ENCODE data around the gene MEN1.
A peak's percentile ranks its signal among the peaks of the same experiment; 100 is the strongest.
"Not testable (repeated sequence)": the region's sequence is repeated elsewhere in the genome, so short reads cannot be mapped to it uniquely, and the experiment has no call there.

MEN1 gene

DNA sequence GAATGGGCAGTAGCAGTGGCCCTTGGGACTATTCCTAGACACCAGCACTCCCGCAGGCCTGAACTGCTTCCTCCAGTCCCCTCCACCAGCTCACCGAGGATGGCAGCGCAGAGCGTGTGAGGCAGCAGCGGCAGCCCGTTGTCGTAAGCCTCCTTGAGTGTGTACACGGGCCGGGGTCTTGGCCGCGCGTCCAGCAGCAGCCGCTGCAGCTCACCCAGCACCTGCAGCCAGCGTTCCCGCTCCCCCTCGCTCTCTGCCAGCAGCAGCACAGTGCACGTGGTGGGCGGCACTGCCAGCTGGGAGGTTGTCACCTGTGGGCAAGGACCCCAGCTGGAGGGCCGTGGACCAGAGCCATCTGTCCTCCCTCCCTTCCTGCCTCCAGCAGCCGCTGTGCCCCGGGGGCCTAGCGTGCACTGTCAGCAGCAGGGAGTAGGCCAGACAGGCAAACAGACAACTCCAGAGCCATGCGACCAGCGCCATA lies 21.1 kb upstream of the MEN1 start:
- DNase-seq = no peak

DNA sequence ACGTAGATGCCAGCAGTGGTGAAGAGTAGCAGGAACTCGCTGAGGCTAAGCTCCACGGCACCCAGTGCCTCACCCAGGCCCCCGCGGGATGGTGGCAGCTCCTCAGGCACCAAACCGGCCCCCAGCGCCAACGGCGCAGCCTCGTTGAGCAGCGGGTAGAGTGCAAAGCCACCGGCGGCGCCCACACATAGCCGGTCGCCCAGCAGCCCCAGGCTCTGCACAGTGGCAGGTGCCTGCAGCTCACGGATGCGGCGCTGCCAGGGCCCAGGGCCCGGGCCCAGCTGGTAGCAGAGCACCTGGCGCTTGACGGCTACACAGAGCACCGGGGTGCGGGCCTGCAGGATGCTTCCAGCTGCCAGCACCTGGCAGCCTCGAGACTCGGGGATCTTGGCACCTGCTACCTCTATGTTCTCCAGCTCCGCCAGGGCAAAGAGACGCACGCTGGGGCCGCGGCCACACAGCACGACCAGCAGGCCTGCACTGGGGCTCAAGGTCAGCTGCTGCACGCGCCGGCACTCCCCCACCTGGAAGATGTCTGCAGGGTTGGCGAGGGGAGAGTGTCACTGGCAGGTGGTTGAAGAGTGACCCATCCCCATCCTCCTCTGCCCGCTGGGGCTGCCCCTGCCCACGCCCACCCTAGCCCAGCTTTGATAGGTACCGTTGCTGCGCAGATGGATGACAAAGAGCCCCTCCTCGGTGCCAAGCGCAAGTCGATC lies 19.3 kb upstream of the MEN1 start:
- no peak for DNase-seq

DNA sequence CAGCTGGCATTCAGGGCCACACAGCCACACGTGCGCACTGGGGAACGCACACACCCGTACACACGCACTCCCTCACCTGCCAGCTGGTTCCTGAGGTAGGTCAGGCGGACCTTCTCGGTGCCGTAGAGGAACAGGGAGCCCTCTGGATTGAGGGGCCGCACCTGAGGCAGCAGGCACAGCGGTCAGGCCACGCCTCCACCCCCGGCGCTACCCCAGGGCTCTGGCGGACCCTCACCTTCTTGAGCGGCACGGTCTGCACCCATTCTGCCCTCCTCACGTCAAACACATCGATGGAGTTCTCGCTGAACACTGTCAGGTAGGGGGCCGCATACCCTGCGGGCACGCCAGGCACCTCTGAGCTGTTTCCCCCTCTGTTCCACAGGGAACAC lies 17.1 kb upstream of the MEN1 start:
- DNase-seq = no peak

DNA sequence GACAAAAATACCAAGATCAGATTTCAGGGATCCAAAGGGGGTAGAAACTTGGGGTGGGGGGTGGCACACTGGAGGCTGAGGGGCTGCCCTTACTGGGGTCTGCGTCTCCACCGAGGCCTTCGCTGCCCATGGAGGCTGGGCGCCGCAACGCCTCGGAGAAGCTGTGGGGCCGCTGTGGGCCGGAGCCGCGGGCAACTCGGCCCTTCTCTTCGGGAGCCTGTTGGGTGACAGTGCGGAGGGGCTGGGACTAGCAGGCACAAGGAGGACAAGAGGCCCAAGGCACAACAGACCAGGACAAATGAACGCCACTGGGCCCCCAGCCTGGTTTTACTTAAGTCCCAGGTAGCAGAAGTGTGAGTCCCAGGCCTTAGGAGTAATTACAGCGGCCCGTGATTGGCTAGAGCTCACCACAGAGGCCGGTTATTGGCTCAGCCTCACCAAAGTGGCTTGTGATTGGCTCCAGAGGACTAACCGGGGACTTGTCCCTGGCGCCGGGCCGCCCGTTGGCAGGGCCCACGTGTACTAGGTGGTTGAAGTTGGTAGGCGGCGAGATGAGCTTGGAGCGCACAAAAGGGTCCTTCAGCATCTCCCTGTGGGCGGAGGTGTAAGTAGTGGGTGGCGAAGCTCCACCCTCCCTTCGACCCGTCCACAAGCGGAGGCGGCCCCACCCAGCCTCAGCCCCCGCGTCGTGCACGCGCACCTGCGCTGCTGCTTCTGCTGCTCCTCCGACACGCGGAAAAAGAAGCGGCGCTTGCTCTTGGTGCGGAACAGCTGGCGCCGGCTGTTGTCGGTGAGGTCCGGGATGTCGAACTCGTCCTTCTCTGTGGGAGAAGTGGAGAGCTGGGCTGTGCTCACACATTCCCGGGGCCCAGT lies 16.5 kb upstream of the MEN1 start:
- no peak for DNase-seq

DNA sequence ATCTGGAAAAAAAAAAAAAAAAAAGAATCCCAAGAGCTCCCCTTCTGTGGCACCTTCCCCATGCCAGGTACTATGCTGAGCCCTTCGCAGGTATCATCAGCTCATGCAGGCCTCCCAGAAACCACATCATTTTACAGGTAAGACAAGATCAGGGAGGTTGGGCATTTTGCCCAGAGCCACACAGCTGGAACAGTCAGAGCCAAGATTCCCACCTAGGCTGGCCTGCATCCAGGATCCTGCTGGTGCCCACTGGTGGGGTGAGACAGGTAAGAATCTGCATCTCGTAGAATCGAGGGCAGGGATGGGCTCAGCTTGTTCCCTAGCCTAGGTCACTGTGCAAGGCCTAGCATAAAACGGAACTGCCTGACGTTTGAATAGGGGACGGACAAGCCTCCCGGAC lies 15.7 kb upstream of the MEN1 start:
- DNase-seq = no peak

DNA sequence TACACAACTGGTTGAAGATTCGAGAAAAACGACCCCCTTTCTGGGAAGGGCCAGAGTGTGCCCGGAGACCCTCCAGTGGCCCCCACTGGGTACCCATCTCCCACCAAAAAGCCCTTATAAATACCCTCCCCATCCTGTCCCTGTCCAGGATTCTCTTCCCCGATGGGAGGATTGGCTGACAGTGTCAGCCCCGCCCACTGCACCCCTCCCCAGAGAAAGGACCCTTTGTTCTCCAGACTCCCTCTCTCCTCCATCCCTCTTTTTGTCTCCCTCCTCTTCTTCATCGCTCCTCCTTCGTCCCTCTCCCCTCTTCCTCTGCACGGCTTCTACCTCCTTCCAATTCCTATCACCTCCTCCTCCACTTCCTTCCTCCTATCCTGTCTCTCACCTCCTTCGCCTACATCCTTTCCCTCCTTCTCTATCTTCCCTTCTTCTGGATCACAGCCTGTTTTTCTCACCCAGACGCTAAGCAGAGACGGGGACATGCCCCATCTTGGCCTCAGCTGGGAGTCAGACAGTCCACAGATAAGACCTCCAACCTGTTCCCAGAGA lies 13.3 kb upstream of the MEN1 start:
- DNase-seq = no peak

DNA sequence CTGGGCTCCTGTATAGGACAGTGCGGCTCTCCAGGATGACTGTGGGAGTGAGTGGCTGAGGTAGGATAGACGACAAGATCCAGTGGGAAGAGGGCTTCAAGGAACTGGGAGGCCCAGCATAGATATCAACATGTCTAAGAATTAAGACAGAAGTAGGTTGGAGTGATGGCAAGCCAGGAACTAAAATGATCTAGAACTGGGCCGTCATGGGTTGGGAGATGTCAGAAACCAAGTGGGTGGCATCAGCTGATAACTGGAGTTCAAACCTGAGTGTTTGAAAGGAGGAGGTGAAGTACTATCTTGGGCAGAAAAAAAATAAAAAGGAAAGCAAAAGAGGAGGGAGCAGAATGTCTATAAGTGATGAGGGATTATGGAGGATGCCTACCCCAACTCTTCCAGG lies 7.1 kb upstream of the MEN1 start:
- no peak for DNase-seq

DNA sequence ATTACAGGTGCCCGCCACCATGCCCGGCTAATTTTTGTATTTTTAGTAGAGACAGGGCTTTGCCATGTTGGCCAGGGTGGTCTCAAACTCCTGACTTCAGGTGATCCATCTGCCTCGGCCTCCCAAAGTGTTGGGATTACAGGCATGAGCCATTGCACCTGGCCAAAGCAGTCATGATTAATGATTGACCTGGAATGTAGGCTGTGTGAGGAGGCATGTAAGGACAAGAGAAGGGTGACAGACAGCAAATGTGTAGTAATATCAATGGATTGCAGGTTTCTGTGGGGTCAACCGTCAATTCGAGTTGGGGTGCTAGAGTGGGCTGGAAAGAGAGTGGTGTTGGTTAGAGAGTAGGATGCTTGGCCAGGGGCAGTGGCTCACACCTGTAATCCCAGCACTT lies 5.1 kb upstream of the MEN1 start:
- not testable (repeated sequence) for DNase-seq

DNA sequence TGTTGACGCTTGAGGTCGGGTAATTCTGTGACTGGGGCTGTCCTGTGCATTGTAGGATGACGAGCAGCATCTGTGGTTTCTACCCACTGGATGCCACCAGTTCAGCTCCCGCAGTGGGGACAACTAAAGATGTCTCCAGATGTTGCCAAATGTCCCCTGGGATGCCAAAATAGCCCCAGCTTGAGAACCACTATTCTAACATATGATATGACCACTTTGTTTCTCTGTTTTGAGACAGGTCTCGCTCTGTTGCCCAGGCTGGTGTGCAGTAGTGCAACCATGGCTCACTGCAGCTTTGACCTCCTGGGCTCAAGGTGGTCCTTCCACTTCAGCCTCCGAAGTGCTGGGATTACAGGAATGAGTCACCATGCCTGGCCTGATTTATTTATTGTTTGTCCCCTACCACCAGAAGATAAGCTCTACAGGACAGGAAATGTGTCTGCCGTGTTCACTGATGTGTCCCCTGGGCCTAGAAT lies 4.4 kb upstream of the MEN1 start:
- no peak for DNase-seq

DNA sequence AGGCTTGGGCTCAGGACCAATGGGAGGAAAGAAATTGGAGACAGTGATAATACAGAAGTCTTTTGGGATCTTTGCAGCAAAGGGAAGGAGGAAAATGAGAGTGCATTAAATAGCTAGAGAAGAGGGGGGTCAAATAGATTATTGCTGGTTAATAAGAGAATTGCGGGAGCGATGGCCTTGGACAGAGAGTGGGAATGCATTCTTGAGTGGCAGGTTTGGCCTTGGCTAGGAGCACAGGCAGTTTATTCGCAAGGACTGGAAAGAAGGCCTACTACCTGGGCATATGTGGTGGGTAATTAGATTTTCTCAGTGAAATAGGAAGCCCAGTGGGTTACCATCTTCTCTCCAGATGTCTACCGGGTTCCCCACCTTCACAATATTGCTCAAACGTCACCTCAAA lies 3.5 kb upstream of the MEN1 start:
- no peak for DNase-seq

DNA sequence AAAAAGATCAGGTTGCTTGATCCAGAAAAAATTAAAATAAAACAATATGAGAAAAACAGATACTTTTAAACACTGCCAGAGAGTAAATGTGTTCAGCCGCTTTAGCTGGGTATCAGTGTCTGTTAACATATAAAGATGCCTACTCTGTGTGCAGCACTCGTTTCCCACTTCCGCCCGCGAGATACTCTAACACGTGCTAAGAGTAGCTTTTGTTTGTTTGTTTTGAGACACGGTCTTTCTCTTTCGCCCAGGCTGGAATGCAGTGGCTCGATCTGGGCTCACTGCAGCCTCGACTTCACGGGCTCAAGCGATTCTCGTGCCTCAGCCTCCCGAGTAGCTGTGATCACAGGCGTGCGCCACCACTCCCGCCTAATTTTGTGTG lies 531 bp upstream of the MEN1 start:
- DNase-seq = peak; percentile 28

DNA sequence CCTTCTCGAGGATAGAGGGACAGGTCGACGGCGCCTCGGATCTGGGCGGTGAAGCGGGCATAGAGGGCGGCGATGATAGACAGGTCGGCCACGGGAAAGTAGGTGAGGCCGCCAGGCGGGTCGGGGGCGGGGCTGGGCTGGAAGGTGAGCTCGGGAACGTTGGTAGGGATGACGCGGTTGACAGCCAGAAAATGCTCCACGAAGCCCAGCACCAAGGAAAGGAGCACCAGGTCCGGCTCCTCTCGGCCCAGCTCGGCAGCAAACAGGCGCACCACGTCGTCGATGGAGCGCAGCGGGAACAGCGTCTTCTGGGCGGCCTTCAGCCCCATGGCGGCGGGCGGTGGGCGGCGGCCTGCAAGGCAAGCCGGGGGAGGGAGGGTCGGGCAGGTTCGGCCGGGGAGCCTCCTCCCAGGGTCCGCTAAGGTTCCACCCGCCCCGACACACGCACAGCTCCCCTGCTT lies 540 bp downstream of the MEN1 start:
- no peak for DNase-seq

DNA sequence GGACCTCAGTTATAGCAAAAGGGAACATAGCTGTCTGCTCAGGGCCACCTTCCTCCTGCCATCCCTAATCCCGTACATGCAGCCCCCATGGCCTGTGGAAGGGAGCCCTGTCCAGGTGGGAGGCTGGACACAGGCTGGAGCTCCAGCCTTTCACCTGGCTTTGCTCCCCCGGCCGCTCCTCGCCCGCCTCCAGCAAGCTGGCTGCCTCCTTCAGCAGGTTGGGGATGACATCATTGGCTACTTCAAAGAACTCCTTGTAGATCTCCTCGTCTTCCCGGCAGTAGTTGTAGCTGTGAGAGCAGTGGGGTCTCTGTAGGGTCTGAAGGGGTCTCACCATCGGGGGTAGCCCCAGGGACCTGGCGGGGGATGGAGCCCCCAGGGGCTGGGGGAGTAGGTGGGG lies 4.9 kb downstream of the MEN1 start:
- no peak for DNase-seq

DNA sequence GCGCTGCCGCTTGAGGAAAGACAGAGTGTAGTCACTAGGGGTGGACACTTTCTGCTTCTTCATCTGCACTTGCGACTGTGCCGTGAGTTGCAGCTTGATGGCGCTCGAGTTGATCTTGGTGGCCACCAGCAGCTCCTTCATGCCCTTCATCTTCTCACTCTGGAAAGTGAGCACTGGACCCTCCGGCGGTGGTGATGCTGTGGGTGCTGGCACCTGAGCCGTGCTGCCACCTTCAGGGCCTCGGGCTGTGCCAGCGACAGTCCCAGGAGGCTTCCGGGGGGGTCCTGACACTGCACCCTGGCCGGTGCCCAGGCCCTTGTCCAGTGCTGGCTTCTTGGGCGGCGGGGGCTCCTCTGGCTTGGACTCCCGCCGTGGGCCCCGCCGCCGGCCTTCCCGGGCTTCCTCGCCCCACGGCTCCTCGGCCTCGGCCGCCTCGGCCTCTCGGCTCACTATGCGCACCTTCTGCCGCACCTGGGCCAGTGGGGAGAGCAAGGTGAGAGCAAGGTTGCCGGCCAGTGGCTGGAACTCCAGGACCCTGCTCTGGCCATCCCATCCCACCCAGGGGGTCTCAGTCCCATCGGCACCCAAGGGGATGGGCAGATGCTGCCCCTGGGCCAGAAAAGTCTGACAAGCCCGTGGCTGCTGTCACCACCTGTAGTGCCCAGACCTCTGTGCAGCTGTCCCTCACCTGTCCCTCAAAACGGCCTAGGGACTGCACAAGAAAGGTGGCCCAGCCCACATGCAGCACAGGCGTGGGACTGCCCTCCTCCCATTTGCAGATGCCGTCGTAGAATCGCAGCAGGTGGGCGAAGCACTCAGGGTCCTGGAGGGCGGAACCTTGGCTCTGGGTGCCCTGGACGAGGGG lies 5.8 kb downstream of the MEN1 start:
- DNase-seq = no peak

DNA sequence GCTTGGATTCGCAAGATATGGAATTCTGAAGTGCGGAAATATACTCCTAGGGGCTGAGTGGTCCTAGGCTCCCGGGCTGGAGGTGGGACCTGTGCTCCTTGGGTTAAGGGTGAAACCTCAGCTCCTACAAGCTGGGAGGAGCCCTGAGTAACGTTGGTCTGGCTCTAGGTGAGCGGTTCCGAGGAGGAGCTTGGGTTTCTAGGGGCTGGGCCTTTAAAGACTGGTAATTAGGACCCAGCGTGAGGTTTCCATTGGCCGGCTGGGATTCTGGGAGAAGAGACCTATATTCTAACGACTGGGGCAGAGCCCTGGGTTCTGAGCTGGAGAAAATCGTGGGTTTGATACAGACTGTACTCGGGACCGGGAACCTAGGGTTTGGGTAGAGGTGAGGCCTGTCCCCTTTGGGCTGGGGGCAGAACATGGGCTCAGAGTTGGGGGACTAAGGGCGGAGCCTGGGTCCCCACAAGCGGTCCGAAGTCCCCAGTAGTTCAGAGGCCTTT lies 6.5 kb downstream of the MEN1 start:
- no peak for DNase-seq

DNA sequence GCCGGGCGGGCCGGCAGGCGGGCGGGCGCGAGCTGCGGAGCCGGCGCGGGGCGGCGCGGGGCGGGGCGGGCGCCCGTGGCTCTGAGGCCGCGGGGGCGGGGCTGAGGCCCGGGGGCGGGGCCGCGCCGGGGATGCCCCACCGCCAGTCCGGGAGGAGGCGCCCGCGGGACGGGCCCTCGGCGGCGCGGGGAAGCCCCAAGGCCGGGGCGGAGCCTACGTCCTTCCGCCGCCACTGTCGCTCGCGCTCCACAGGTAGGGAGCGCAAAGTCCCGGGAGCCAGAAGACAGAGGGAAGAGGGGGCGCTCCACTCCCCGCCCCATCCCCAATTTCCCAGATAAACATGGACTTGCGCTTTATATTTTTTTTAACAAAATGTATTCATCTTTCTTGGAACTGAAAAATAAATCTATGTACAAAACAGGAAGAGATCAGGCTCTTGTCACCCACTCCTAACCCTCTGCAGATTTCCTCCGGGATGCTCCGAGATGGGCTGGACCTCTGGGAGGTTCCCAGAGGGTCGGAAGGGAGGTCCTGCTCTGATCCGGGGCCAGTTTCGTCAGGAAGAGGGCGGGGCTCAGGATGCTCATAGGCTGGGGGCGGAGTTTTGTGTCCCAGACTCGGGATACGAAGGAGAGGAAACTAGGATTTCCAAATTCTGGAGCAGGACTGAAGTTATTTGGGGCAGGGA lies 7.0 kb downstream of the MEN1 start, which contains the start of gene MAP4K2:
TSS of gene MAP4K2 (minus strand) at position 57 of the 688 bp plus-strand sequence. CDS start 65 bp downstream, outside the sequence.
- peak; percentile 82 for DNase-seq

DNA sequence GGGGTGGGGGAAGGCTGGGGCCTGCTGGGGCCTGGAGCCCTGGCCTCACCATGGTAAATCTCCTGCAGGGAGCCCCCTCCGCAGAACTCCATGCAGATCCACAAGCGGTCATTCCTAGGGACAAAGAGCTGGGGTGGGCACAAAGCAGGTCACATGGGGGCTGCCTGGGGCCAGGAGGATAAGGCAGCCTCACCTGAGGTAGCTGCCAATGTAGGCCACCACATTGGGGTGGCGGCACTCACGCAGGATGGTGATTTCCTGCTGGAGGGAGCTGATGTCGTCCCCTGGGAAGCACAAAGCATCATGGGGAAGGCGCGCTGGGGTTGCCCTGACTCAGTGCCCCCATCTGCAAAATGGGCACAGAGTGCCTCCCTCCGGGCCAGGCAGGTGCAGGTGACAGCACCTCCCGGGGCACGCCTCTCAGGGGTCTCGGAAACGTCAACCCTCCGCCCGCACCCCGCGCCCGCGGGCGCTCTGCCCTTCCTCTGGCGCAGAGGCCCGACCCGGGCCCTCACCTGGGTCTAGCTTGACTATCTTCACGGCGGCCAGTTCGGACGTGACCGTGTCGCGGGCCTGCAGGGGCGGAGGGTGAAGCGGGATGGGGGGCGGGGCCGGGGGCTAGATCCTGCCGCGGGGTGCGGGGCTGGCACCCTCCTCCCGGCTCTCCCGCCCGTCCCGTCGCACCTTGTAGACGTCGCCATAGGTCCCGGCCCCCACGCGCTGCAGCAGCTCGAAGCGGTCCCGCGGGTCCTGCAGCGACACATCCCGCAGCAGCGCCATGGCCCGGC lies 7.8 kb downstream of the MEN1 start:
- peak; percentile 31 for DNase-seq

DNA sequence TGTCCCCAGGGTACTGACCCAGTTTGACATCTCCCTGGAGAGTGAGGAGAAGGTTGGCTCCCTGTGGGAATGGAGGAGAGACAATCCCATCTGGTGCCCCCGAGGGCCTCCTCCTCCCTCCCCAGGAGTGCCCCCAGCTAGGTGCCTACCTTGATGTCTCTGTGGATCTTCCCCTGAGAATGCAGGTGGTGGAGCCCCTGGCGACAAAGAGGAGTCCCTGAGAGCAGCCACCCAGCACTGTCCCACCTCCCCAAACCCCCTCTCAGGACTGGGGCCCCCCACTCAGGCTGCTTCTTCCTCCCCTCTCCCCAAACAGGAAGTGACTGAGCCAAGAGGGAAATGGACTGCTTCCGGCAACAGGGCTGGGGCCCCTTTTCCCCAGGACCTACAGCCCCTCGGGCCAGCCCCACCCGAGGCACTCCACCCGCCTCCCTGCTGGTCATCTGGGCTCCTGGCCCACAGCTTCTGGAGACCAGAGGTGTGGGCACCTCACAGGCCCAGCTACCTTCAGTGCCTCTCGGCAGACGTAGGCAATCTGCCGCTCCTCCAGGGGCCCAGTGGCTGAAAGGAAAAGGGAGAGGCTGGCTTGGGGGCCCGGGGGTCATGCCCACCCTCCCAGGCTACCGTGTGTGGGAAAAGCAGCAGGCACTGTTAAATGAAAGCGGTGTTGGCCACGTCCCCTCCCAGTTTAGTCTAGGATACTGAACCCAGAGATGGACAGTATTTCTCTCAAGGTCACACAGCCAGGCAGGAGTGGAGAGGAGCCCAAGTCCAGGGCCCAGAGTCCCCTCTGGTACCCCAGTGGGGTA lies 8.6 kb downstream of the MEN1 start:
- no peak for DNase-seq

DNA sequence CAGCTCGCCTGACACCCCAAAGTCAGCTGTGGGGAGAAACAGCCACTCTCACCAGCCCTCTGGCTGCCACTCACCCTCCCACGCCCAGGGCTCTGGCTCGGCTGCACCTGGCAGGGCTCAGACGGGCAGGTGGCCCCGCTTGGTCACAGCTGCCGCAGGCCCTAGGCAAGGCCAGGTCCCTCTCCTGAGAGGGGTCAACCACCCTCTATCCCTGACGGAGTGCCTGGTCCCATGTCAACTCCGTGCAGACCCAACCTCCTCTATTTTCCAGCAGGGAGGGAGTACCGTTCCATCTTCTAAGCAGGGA lies 9.2 kb downstream of the MEN1 start:
- no peak for DNase-seq

All from activated CD4-positive, alpha-beta T cell treated with anti-CD3 and anti-CD28 coated beads, Interleukin-2, amount 50 U/mL, for 1 hour (primary cell).